ENCODE measurements around the gene CACNA1F. TPM values are rescaled to one million over a fixed set of nuclear protein-coding genes. Genes with fewer than 3 reads are reported as not detected.

CACNA1F gene
- total RNA-seq, 1 experiment from 2014 or later, result not detected

GRCh38 chrX:49273181-49273727 lies 40.1 kb upstream of the CACNA1F start:
- H3K79me2 ChIP-seq (ENCODE audit: low read depth), result no peaks in the 10 kb centered on the region
- H3K27ac ChIP-seq, result no peak overlapping the region
- no peak overlapping the region for H3K4me2 ChIP-seq
- POLR2A ChIA-PET (ENCODE audit: unreplicated experiment), result interaction anchor here (0.6 kb wide), 1 partner anchor 36 kb away, joined by 5 read pairs; no protein-coding TSS in a partner anchor
- no peaks in the 10 kb centered on the region for H4K20me1 ChIP-seq (ENCODE audit: insufficient read depth)
- TF ChIP-seq CTCF (conservative IDR thresholded peaks at IDR 0.05), result no peak
- TF ChIP-seq EZH2 (IDR thresholded peaks at IDR 0.05; ENCODE audit: low read depth), result no peak
- no TSS peak for BruUV-seq (replicated peaks)
- no peak for DNase-seq
- no peaks in the 10 kb centered on the region for H3K36me3 ChIP-seq (ENCODE audit: low read depth)
- no peak overlapping the region for H3K4me3 ChIP-seq
- H3K9me2 ChIP-seq (ENCODE audit: insufficient read depth), result no peaks in the 10 kb centered on the region
- H3K4me1 ChIP-seq (replicated peaks; ENCODE audit: insufficient read depth), result peaks cover 6% of the 10 kb centered on the region; the same call in 1 of the 2 replicates
- intact Hi-C loops (cut with micrococcal nuclease; ENCODE audit: unreplicated experiment), result no loop called here
- H3K27me3 ChIP-seq (ENCODE audit: insufficient read depth, low read depth), result no peaks in the 10 kb centered on the region
- CTCF ChIA-PET, result no interaction called here
- H2AFZ ChIP-seq, result no peak overlapping the region
- no peaks in the 10 kb centered on the region for H3F3A ChIP-seq (ENCODE audit: insufficient read depth, low read depth)
- H3K9me3 ChIP-seq (ENCODE audit: insufficient read depth, low read depth), result no peaks in the 10 kb centered on the region

GRCh38 chrX:49272421-49272820 lies 39.3 kb upstream of the CACNA1F start:
- TF ChIP-seq EZH2 (IDR thresholded peaks at IDR 0.05; ENCODE audit: low read depth), result no peak
- TF ChIP-seq CTCF (conservative IDR thresholded peaks at IDR 0.05), result no peak
- ChIA-PET POLR2A (ENCODE audit: unreplicated experiment) (interaction anchor here (0.6 kb wide), 1 partner anchor 37 kb away, joined by 5 read pairs; no protein-coding TSS in a partner anchor), CTCF (no interaction called here)
- Histone ChIP-seq H3K79me2 (ENCODE audit: low read depth) (no peaks in the 10 kb centered on the region), H3K9me3 (ENCODE audit: insufficient read depth, low read depth) (no peaks in the 10 kb centered on the region), H4K20me1 (ENCODE audit: insufficient read depth) (no peaks in the 10 kb centered on the region), H3K9me2 (ENCODE audit: insufficient read depth) (no peaks in the 10 kb centered on the region), H3K36me3 (ENCODE audit: low read depth) (no peaks in the 10 kb centered on the region), H3K27ac (no peak overlapping the region), H3K27me3 (ENCODE audit: insufficient read depth, low read depth) (no peaks in the 10 kb centered on the region), H3K4me2 (no peak overlapping the region), H3K4me3 (no peak overlapping the region), H3F3A (ENCODE audit: insufficient read depth, low read depth) (no peaks in the 10 kb centered on the region), H2AFZ (no peak overlapping the region), H3K4me1 (replicated peaks; ENCODE audit: insufficient read depth) (peaks cover 6% of the 10 kb centered on the region; the same call in 1 of the 2 replicates)
- no TSS peak for BruUV-seq (replicated peaks)
- no peak for DNase-seq
- intact Hi-C loops (cut with micrococcal nuclease; ENCODE audit: unreplicated experiment), result no loop called here

GRCh38 chrX:49271341-49271740 lies 38.2 kb upstream of the CACNA1F start:
- CTCF ChIA-PET, result no interaction called here

More at GRCh38 chrX:49271341-49271740, 38.2 kb upstream of the CACNA1F start:
- Histone ChIP-seq H3K4me1 (replicated peaks; ENCODE audit: insufficient read depth) (peaks cover 6% of the 10 kb centered on the region; the same call in 1 of the 2 replicates), H3K36me3 (ENCODE audit: low read depth) (no peaks in the 10 kb centered on the region), H3K27ac (no peak overlapping the region), H3F3A (ENCODE audit: insufficient read depth, low read depth) (no peaks in the 10 kb centered on the region), H3K4me3 (no peak overlapping the region; the same call in 1 of the 2 replicates), H3K9me3 (ENCODE audit: insufficient read depth, low read depth) (no peaks in the 10 kb centered on the region), H2AFZ (no peak overlapping the region), H3K79me2 (ENCODE audit: low read depth) (no peaks in the 10 kb centered on the region), H3K27me3 (ENCODE audit: insufficient read depth, low read depth) (no peaks in the 10 kb centered on the region), H4K20me1 (ENCODE audit: insufficient read depth) (no peaks in the 10 kb centered on the region), H3K9me2 (ENCODE audit: insufficient read depth) (no peaks in the 10 kb centered on the region), H3K4me2 (peak overlapping the region; percentile 57)
- POLR2A ChIA-PET (ENCODE audit: unreplicated experiment), result no interaction called here
- TSS peak; percentile 28 for BruUV-seq (replicated peaks)
- no peak for TF ChIP-seq CTCF (conservative IDR thresholded peaks at IDR 0.05)
- no peak for TF ChIP-seq EZH2 (IDR thresholded peaks at IDR 0.05; ENCODE audit: low read depth)
- intact Hi-C loops (cut with micrococcal nuclease; ENCODE audit: unreplicated experiment), result no loop called here
- DNase-seq, result peak in 1 of 2 experiments; percentile 2
